CD14-positive monocyte (primary cell): ENCODE results near the gene GALNS. TPM values are rescaled to one million over a fixed set of nuclear protein-coding genes. Genes with fewer than 3 reads are reported as not detected.

Source experiments
- DNase-seq, 3 donors: peaks; one replicate each; pipeline ENCODE4 v3.0.0-alpha.2; 2011 to 2022
- H2AFZ ChIP-seq: 2 replicates; pipeline ENCODE4 v1.6.0; 2012; ENCODE audit warnings: mild to moderate bottlenecking, low read depth, low read length, inconsistent platforms; ENCODE audit not compliant: insufficient read depth, poor library complexity, severe bottlenecking
- H3K27ac ChIP-seq, 2 donors: 1 replicate in 1 of 2; 2 replicates in 1 of 2; pipeline ENCODE4 v1.5.1; 2012 to 2013; ENCODE audit warnings: low read length in 2 of 2, control low read depth in 1 of 2, inconsistent platforms in 1 of 2, low read depth in 1 of 2, mild to moderate bottlenecking in 1 of 2
- H3K27me3 ChIP-seq, 2 donors: one replicate each; pipeline versions ENCODE4 v1.6.0 to v1.6.1; 2011 to 2013; ENCODE audit warnings: low read length in 2 of 2; ENCODE audit not compliant: control insufficient read depth in 2 of 2, insufficient read depth in 2 of 2
- H3K36me3 ChIP-seq, 2 donors: replicated peaks in 1 of 2; 1 replicate in 1 of 2; 2 replicates in 1 of 2; pipeline versions ENCODE4 v1.5.1 to v1.6.1; 2012 to 2013; ENCODE audit warnings: low read length in 2 of 2, control low read depth in 1 of 2, inconsistent platforms in 1 of 2, mild to moderate bottlenecking in 1 of 2; ENCODE audit not compliant: insufficient read depth in 2 of 2, control insufficient read depth in 1 of 2
- H3K4me1 ChIP-seq, 2 donors: 1 replicate in 1 of 2; 2 replicates in 1 of 2; pipeline versions ENCODE4 v1.5.1 to v1.6.1; 2012 to 2013; ENCODE audit warnings: low read length in 2 of 2, control low read depth in 1 of 2, inconsistent platforms in 1 of 2, mild to moderate bottlenecking in 1 of 2, moderate library complexity in 1 of 2; ENCODE audit not compliant: insufficient read depth in 2 of 2, control insufficient read depth in 1 of 2
- H3K4me2 ChIP-seq: replicated peaks from 2 replicates; pipeline ENCODE3; 2012; ENCODE audit warnings: low read length, moderate library complexity, mild to moderate bottlenecking; ENCODE audit not compliant: poor library complexity, severe bottlenecking; ENCODE audit errors: extremely low read depth
- H3K4me3 ChIP-seq, 3 experiments: fragments of 200-600 bp in 1 of 3; sonication (generic) in 1 of 3; replicated peaks in 1 of 3; 1 replicate in 2 of 3; 2 replicates in 1 of 3; pipeline ENCODE4 v1.5.1; 2011 to 2013; ENCODE audit warnings: low read length in 3 of 3, mild to moderate bottlenecking in 3 of 3, control low read depth in 2 of 3, low read depth in 2 of 3, inconsistent platforms in 1 of 3, moderate library complexity in 1 of 3
- H3K79me2 ChIP-seq: 2 replicates; pipeline ENCODE4 v1.6.0; 2012; ENCODE audit warnings: mild to moderate bottlenecking, control low read depth, inconsistent platforms, low read length, moderate library complexity; ENCODE audit not compliant: insufficient read depth
- H3K9ac ChIP-seq: 2 replicates; pipeline ENCODE4 v1.6.0; 2017; ENCODE audit warnings: low read length, mild to moderate bottlenecking; ENCODE audit not compliant: insufficient read depth, poor library complexity, severe bottlenecking
- H3K9me3 ChIP-seq, 2 donors: replicated peaks in 1 of 2; 1 replicate in 1 of 2; 2 replicates in 1 of 2; pipeline versions ENCODE4 v1.5.1 to v1.6.1; 2012 to 2013; ENCODE audit warnings: low read length in 2 of 2, control low read depth in 1 of 2; ENCODE audit not compliant: control insufficient read depth in 1 of 2, insufficient read depth in 1 of 2
- H4K20me1 ChIP-seq: 2 replicates; pipeline ENCODE4 v1.6.0; 2012; ENCODE audit warnings: mild to moderate bottlenecking, low read length, control low read depth, moderate library complexity; ENCODE audit not compliant: insufficient read depth
- H3K27ac Mint-ChIP-seq, 7 donors: one replicate each; pipeline ENCODE4 v1.8.0; 2020; ENCODE audit warnings: mild to moderate bottlenecking in 7 of 7, mixed read lengths in 7 of 7, moderate library complexity in 6 of 7, inconsistent platforms in 2 of 7
- H3K27me3 Mint-ChIP-seq, 3 donors: one replicate each; pipeline ENCODE4 v1.8.0; 2021 to 2022; ENCODE audit warnings: low read depth in 3 of 3, mild to moderate bottlenecking in 3 of 3, mixed read lengths in 3 of 3, moderate library complexity in 3 of 3, inconsistent platforms in 1 of 3
- H3K36me3 Mint-ChIP-seq, 2 donors: one replicate each; pipeline ENCODE4 v1.8.0; 2020; ENCODE audit warnings: mixed read lengths in 2 of 2, inconsistent platforms in 1 of 2, mild to moderate bottlenecking in 1 of 2
- H3K4me1 Mint-ChIP-seq: one replicate; pipeline ENCODE4 v1.8.0; 2020; ENCODE audit warnings: mild to moderate bottlenecking, mixed read lengths
- H3K4me3 Mint-ChIP-seq, 2 donors: one replicate each; pipeline ENCODE4 v1.8.0; 2020; ENCODE audit warnings: mild to moderate bottlenecking in 2 of 2, mixed read lengths in 2 of 2, moderate library complexity in 1 of 2
- H3K9me3 Mint-ChIP-seq, 7 donors: one replicate each; pipeline ENCODE4 v1.8.0; 2020 to 2022; ENCODE audit warnings: mixed read lengths in 7 of 7, mild to moderate bottlenecking in 6 of 7, moderate library complexity in 6 of 7, inconsistent platforms in 2 of 7
- WGBS: methylation state at CpG from one replicate; pipeline ENCODE4 v1.1.5; 2013; ENCODE audit warnings: missing lambda C conversion rate; ENCODE audit not compliant: insufficient coverage; 5-methylcytosine and 5-hydroxymethylcytosine counted together
- intact Hi-C, 2 donors: fragments of 100-400 bp; cut with micrococcal nuclease; formaldehyde crosslinking; loops; one replicate each; pipeline versions ENCODE4 v1.15.0 to v1.15.1; 2023
- polyA plus RNA-seq, 3 donors: library from polyadenylated mRNA; depleted of rRNA in 1 of 3; unstranded in 2 of 3; stranded (reverse) in 1 of 3; fragments of 300-500 nt in 2 of 3; fragments of >200 nt in 1 of 3; fragmentation: Illumina TruSeq in 2 of 3; gene quantifications; 1 replicate in 2 of 3; 2 replicates in 1 of 3; pipeline ENCODE4 v1.2.3, GENCODE V29; 2012 to 2021
- TF ChIP-seq, protein P1 (sequence below): fragments of 200-600 bp; IDR thresholded peaks from one replicate; pipeline ENCODE4 v1.8.0; 2022; ENCODE audit warnings: antibody characterized with exemption, mild to moderate bottlenecking

The GALNS gene
- polyA plus RNA-seq, 3 donors: 20.2 to 34.4 (median 32.2) TPM

DNA sequence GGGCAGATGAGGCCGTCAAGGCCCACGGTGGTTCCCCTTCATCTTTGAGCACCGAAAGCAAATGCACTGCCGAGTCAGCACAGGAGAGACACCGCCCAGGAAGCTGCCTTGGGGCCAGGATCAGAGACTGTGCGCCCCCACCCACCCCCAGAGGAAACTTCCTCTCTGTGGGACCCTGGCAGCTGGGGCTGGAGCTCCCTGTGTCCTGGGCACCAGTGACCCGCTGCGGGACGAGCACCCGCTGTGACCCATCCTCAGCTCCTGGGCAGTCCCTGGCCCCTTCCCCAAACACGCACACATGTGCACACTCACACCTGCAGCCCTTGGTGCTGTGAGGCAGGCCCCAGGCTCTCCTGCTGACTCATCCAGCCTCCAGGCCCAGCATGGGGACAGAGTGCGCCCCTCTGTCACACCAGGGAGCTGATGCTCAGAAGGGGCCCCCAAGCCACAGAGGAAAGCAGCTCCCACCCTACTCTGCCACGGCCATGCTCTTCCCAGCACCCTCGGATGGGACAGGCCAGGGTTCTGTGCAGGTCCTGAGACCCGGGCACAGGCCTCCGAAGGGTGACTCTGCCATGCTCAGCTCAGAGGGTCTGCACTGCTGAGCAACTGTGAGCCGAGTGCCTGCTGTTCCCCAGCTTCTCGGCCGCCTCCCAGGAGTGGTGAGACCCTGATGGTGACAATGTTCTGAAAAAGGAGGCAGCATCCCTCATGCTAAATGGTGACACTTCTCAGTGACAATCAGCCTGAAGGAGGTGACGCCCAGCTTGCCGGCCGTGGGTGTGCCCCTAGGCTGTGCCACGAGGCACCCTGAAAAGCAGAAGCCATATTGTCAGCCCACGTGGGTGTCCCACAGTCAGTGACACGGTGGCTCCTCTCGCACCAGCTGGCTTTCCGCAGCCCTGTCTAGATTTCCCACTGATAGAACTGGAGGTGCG is 75.3 kb downstream of the GALNS start:
- H3K9ac ChIP-seq: peak overlapping the region; percentile 84
- H3K36me3 ChIP-seq: peaks cover 5 to 10% of the 10 kb centered on the region in 2 donors
- no peak overlapping the region for H2AFZ ChIP-seq
- H4K20me1 ChIP-seq: peaks cover 66% of the 10 kb centered on the region
- intact Hi-C loops: loop anchor here in 1 of 2 donors (5.0 to 10.0 kb wide), 3 partner anchors 76 to 1163 kb away; partner anchors contain the start of genes DEF8, GALNS and TRAPPC2L
- no peaks in the 10 kb centered on the region for H3K9me3 Mint-ChIP-seq
- peaks cover 0 to 3% (median 0%) of the 10 kb centered on the region in 3 donors for H3K27me3 Mint-ChIP-seq
- peaks cover 5 to 26% of the 10 kb centered on the region in 2 donors for H3K36me3 Mint-ChIP-seq
- H3K27ac Mint-ChIP-seq: peak overlapping the region; percentile 95 to 99 (median 98)
- no peaks in the 10 kb centered on the region for H3K27me3 ChIP-seq
- H3K27ac ChIP-seq: peak overlapping the region; percentile 86 to 99
- peak overlapping the region; percentile 90 for H3K4me2 ChIP-seq
- H3K79me2 ChIP-seq: peaks cover 83% of the 10 kb centered on the region
- peaks cover 69 to 86% of the 10 kb centered on the region in 2 donors for H3K4me1 ChIP-seq
- DNase-seq: peak; percentile 88 to 91 (median 89)
- no peaks in the 10 kb centered on the region for H3K9me3 ChIP-seq
- TF ChIP-seq, protein P1, sequence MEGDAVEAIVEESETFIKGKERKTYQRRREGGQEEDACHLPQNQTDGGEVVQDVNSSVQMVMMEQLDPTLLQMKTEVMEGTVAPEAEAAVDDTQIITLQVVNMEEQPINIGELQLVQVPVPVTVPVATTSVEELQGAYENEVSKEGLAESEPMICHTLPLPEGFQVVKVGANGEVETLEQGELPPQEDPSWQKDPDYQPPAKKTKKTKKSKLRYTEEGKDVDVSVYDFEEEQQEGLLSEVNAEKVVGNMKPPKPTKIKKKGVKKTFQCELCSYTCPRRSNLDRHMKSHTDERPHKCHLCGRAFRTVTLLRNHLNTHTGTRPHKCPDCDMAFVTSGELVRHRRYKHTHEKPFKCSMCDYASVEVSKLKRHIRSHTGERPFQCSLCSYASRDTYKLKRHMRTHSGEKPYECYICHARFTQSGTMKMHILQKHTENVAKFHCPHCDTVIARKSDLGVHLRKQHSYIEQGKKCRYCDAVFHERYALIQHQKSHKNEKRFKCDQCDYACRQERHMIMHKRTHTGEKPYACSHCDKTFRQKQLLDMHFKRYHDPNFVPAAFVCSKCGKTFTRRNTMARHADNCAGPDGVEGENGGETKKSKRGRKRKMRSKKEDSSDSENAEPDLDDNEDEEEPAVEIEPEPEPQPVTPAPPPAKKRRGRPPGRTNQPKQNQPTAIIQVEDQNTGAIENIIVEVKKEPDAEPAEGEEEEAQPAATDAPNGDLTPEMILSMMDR: no peak
- WGBS: 7% methylated on average over 24 of the region's 28 CpGs
- H3K4me3 Mint-ChIP-seq: peak overlapping the region; percentile 90 to 93
- H3K4me1 Mint-ChIP-seq: peaks cover 68% of the 10 kb centered on the region
- H3K4me3 ChIP-seq: peak overlapping the region in 2 of 3 experiments; percentile 28 to 80
